Uterus (tissue), 2 donors: ENCODE data around the gene SNAP47.

ENCODE experiments used
- POLR2A ChIP-seq, 2 donors: fragments of 450-650 bp; IDR thresholded peaks; one replicate each; pipeline ENCODE4 v1.6.1; 2016; ENCODE audit warnings: antibody characterized with exemption in 2 of 2, mild to moderate bottlenecking in 1 of 2, moderate library complexity in 1 of 2
- TF ChIP-seq, protein P1 (sequence below), 4 experiments: fragments of 200-600 bp in 2 of 4; fragments of 450-650 bp in 2 of 4; sonication (generic) in 2 of 4; IDR thresholded peaks; one replicate each; pipeline ENCODE4 v1.5.1; 2016 to 2019; ENCODE audit warnings: antibody characterized with exemption in 4 of 4, mild to moderate bottlenecking in 2 of 4, moderate library complexity in 1 of 4

DNA sequence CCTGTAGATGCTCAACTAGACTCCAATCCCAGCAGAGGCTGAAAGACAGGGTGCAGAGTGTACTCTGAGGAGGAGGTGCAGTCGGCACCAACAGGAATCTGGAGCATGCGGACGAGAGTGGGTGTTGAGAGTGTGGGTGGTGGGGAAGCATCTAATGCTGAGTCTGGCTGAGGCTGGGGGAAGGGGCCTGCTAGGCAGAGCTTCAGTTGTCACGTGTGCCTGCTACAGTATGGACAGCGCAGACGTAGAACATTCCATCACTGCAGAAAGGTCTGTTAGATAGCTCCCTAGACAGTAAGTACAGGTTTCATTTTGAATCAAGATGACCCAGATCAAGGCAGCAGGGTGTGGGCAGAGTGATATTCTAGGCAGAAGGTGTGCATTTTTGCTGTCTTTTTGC lies 23.1 kb downstream of the SNAP47 start:
- TF ChIP-seq, protein P1, sequence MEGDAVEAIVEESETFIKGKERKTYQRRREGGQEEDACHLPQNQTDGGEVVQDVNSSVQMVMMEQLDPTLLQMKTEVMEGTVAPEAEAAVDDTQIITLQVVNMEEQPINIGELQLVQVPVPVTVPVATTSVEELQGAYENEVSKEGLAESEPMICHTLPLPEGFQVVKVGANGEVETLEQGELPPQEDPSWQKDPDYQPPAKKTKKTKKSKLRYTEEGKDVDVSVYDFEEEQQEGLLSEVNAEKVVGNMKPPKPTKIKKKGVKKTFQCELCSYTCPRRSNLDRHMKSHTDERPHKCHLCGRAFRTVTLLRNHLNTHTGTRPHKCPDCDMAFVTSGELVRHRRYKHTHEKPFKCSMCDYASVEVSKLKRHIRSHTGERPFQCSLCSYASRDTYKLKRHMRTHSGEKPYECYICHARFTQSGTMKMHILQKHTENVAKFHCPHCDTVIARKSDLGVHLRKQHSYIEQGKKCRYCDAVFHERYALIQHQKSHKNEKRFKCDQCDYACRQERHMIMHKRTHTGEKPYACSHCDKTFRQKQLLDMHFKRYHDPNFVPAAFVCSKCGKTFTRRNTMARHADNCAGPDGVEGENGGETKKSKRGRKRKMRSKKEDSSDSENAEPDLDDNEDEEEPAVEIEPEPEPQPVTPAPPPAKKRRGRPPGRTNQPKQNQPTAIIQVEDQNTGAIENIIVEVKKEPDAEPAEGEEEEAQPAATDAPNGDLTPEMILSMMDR (IDR thresholded peaks at IDR 0.05), result no peak
- TF ChIP-seq POLR2A (IDR thresholded peaks at IDR 0.05), result no peak
